Effector memory CD4-positive, alpha-beta T cell (primary cell): ENCODE data around the gene CREB1.
"Not testable (repeated sequence)": the region's sequence is repeated elsewhere in the genome, so short reads cannot be mapped to it uniquely, and the experiment has no call there.

Experiments used
- DNase-seq, 3 donors: peaks; one replicate each; pipeline ENCODE4 v3.0.0-alpha.2; 2020
- H3K27ac ChIP-seq: 2 replicates; pipeline ENCODE4 v1.7.0; 2013; ENCODE audit warnings: mild to moderate bottlenecking, low read length, moderate library complexity; ENCODE audit not compliant: insufficient read depth, poor library complexity, severe bottlenecking
- H3K27me3 ChIP-seq: replicated peaks from 2 replicates; pipeline ENCODE4 v1.7.0; 2013; ENCODE audit warnings: mild to moderate bottlenecking, low read length; ENCODE audit not compliant: insufficient read depth, control insufficient read depth, poor library complexity, severe bottlenecking
- H3K36me3 ChIP-seq: 2 replicates; pipeline ENCODE4 v1.7.0; 2013; ENCODE audit warnings: mild to moderate bottlenecking, low read length, moderate library complexity; ENCODE audit not compliant: control insufficient read depth, insufficient read depth
- H3K4me1 ChIP-seq: 2 replicates; pipeline ENCODE4 v1.7.0; 2013; ENCODE audit warnings: low read length, mild to moderate bottlenecking; ENCODE audit not compliant: control insufficient read depth, insufficient read depth, poor library complexity, severe bottlenecking
- H3K4me3 ChIP-seq: 2 replicates; pipeline ENCODE4 v1.7.0; 2013; ENCODE audit warnings: low read length, low read depth, mild to moderate bottlenecking; ENCODE audit not compliant: insufficient read depth, poor library complexity, severe bottlenecking
- H3K9me3 ChIP-seq: 2 replicates; pipeline ENCODE4 v1.7.0; 2013; ENCODE audit warnings: mild to moderate bottlenecking, low read length, moderate library complexity; ENCODE audit not compliant: control insufficient read depth

Gene CREB1

GRCh38 chr2:207621501-207622039, 91.8 kb downstream of the CREB1 start:
- Histone ChIP-seq H3K4me3 (no peak overlapping the region), H3K9me3 (no peaks in the 10 kb centered on the region), H3K4me1 (peaks cover 4% of the 10 kb centered on the region), H3K27me3 (no peaks in the 10 kb centered on the region), H3K27ac (no peak overlapping the region), H3K36me3 (peaks cover 8% of the 10 kb centered on the region)
- DNase-seq = no peak

GRCh38 chr2:207624185-207625013, 94.6 kb downstream of the CREB1 start:
- H3K4me3 ChIP-seq = peak overlapping the region; percentile 83
- peaks cover 8% of the 10 kb centered on the region for H3K4me1 ChIP-seq
- peak; percentile 33 to 41 (median 36) for DNase-seq
- H3K36me3 ChIP-seq = peaks cover 4% of the 10 kb centered on the region
- H3K9me3 ChIP-seq = no peaks in the 10 kb centered on the region
- H3K27ac ChIP-seq = peak overlapping the region; percentile 97
- H3K27me3 ChIP-seq = no peaks in the 10 kb centered on the region

DNA sequence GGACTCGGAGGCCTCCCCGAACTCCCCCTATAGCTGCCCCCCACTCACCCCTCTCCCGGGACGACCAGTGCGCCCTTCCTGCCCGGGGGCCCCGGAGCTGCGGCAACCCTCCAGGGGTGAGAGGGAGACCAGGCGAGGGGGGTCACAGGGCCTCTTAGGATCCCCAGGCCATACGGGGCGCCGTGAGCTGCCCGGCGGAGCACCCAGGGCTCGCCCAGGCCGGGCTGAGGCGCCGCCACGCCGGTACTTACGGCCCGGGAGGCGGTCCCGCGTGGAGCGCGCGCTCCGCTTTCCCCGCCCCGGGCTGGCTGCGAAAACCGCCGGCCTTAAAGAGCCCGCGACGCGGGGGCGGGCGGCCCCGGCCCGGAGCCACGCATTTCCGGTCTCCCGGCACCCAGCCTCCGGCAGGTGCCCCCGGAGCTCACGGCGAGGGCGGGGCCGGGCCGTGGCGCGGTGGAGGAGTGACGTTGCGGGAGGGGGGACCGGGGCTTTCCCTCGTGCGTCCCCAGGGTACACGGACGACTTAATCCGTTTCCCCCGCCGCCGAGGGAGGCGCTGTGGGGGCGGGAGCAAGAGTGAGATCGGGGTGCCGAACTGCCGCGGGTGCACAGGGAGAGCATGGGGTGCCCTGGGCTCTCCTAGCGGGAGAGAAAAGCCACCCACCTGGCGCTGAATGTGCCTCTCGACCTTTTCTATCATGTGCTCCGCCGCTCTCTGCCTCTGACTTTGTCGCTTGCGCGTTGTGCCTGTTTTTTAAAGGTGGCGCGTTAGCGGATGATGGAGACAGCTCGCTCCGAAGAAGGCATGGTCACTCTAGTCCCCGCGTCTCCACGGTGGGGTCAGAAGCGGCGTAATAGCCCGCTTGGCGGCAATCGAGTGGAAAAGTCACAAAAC, 95.5 kb downstream of the CREB1 start, which contains the start of gene METTL21A:
TSS of gene METTL21A (minus strand) at position 381 of the 894 bp plus-strand sequence. CDS start 1,019 bp downstream, outside the sequence.
- peak within 1 kb of the TSS; percentile 97 for H3K27ac ChIP-seq
- no peaks in the 10 kb centered on the region for H3K9me3 ChIP-seq
- peaks cover 8% of the 10 kb centered on the region for H3K4me1 ChIP-seq
- no peaks in the 10 kb centered on the region for H3K27me3 ChIP-seq
- peak within 1 kb of the TSS; percentile 83 for H3K4me3 ChIP-seq
- H3K36me3 ChIP-seq = peaks cover 4% of the 10 kb centered on the region
- DNase-seq = peak; percentile 94 to 95 (median 95)

DNA sequence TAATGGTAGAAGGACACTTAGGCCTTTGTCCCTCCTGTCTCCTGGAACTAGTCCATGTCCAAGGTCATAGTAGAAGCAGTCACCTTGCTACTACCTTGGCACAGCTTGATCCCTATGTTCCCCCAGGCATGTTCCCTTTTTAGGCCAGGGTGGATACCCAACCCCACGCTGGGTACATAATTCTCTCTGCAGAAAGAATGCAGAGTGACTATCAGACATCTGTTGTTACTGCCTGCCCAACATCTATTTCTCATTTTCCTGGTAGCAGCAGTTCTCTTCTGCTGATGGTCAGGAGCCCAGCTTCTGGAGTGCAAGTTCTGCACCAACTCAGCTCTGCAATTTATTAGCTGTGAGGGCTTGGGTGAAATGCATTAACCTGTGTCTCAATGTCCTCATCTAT, 99.8 kb downstream of the CREB1 start:
- Histone ChIP-seq H3K4me3 (no peak overlapping the region), H3K9me3 (no peaks in the 10 kb centered on the region), H3K27me3 (no peaks in the 10 kb centered on the region), H3K27ac (no peak overlapping the region), H3K36me3 (no peaks in the 10 kb centered on the region), H3K4me1 (peaks cover 4% of the 10 kb centered on the region)
- no peak for DNase-seq

GRCh38 chr2:207630491-207630890, 100.7 kb downstream of the CREB1 start:
- H3K36me3 ChIP-seq = no peaks in the 10 kb centered on the region
- no peak for DNase-seq
- peaks cover 4% of the 10 kb centered on the region for H3K4me1 ChIP-seq
- H3K4me3 ChIP-seq = no peak overlapping the region
- H3K27me3 ChIP-seq = no peaks in the 10 kb centered on the region
- no peaks in the 10 kb centered on the region for H3K9me3 ChIP-seq
- no peak overlapping the region for H3K27ac ChIP-seq

GRCh38 chr2:207632575-207633493, 103.1 kb downstream of the CREB1 start:
- no peaks in the 10 kb centered on the region for H3K27me3 ChIP-seq
- no peaks in the 10 kb centered on the region for H3K4me1 ChIP-seq
- no peaks in the 10 kb centered on the region for H3K36me3 ChIP-seq
- H3K9me3 ChIP-seq = no peaks in the 10 kb centered on the region
- DNase-seq = no peak
- H3K4me3 ChIP-seq = no peak overlapping the region
- H3K27ac ChIP-seq = no peak overlapping the region

GRCh38 chr2:207633686-207634085, 103.9 kb downstream of the CREB1 start:
- no peak overlapping the region for H3K4me3 ChIP-seq
- no peak for DNase-seq
- H3K27ac ChIP-seq = no peak overlapping the region
- no peaks in the 10 kb centered on the region for H3K36me3 ChIP-seq
- H3K27me3 ChIP-seq = no peaks in the 10 kb centered on the region
- H3K9me3 ChIP-seq = no peaks in the 10 kb centered on the region
- H3K4me1 ChIP-seq = no peaks in the 10 kb centered on the region

GRCh38 chr2:207635468-207636200, 105.9 kb downstream of the CREB1 start:
- DNase-seq = no peak
- H3K4me3 ChIP-seq = no peak overlapping the region
- H3K27me3 ChIP-seq = no peaks in the 10 kb centered on the region
- no peak overlapping the region for H3K27ac ChIP-seq
- no peaks in the 10 kb centered on the region for H3K4me1 ChIP-seq
- H3K9me3 ChIP-seq = no peaks in the 10 kb centered on the region
- H3K36me3 ChIP-seq = no peaks in the 10 kb centered on the region

- not testable (repeated sequence) for H3K4me1 ChIP-seq, H3K27me3 ChIP-seq
Measured at GRCh38 chr2:207639288-207639687, 109.5 kb downstream of the CREB1 start.

More at GRCh38 chr2:207639288-207639687, 109.5 kb downstream of the CREB1 start:
- not testable (repeated sequence) for H3K36me3 ChIP-seq, H3K9me3 ChIP-seq, DNase-seq, H3K4me3 ChIP-seq, H3K27ac ChIP-seq
